HUES48 (cell line): ENCODE results near the gene NEK4.

Source experiments
- H3K27ac ChIP-seq: one replicate; pipeline ENCODE4 v1.7.0; 2013; ENCODE audit warnings: low read depth, low read length, inconsistent platforms
- H3K27me3 ChIP-seq: 2 replicates; pipeline ENCODE4 v1.6.1; 2013; ENCODE audit warnings: mild to moderate bottlenecking, low read length; ENCODE audit not compliant: control insufficient read depth, insufficient read depth
- H3K36me3 ChIP-seq: 2 replicates; pipeline ENCODE4 v1.6.1; 2013; ENCODE audit warnings: low read length; ENCODE audit not compliant: control insufficient read depth, insufficient read depth
- H3K4me1 ChIP-seq: 2 replicates; pipeline ENCODE4 v1.6.1; 2013; ENCODE audit warnings: mild to moderate bottlenecking, low read length; ENCODE audit not compliant: control insufficient read depth, insufficient read depth
- H3K4me3 ChIP-seq: 2 replicates; pipeline ENCODE4 v1.5.1; 2013; ENCODE audit warnings: mild to moderate bottlenecking, low read depth, low read length
- H3K9ac ChIP-seq: 2 replicates; pipeline ENCODE4 v1.6.1; 2013; ENCODE audit warnings: mild to moderate bottlenecking, low read depth, low read length, moderate library complexity
- H3K9me3 ChIP-seq: 2 replicates; pipeline ENCODE4 v1.6.1; 2013; ENCODE audit warnings: low read length; ENCODE audit not compliant: control insufficient read depth, insufficient read depth

Gene NEK4

DNA sequence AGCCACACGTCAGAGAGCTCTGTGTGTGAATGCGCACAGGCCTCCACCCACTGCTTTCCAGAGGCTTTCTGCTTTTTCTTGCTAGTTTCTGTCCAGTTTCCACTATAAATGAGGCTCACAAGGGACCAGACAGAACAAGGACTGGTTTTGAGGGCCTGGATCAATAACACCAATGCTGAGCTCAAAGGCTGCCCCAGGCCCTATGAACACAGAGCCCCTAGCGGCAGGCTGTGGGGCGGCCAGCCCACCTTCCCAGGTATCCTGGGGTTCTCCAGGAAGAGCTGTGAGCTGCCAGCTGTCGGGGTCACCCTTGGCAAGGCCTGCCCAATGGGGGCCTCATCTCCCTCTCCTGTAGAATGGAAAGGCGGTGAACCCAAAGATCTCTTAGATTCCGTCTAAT lies 21.7 kb upstream of the NEK4 start:
- Histone ChIP-seq H3K4me1 (no peaks in the 10 kb centered on the region), H3K36me3 (no peaks in the 10 kb centered on the region), H3K9ac (no peak overlapping the region)

GRCh38 chr3:52791928-52792327 lies 21.2 kb upstream of the NEK4 start:
- no peak overlapping the region for H3K4me3 ChIP-seq
- H3K9ac ChIP-seq: no peak overlapping the region
- H3K27ac ChIP-seq: no peak overlapping the region
- no peaks in the 10 kb centered on the region for H3K27me3 ChIP-seq
- no peaks in the 10 kb centered on the region for H3K36me3 ChIP-seq
- H3K4me1 ChIP-seq: no peaks in the 10 kb centered on the region
- no peaks in the 10 kb centered on the region for H3K9me3 ChIP-seq

More for the DNA sequence above, 21.7 kb upstream of the NEK4 start:
- Histone ChIP-seq H3K4me3 (no peak overlapping the region), H3K9me3 (no peaks in the 10 kb centered on the region), H3K27ac (no peak overlapping the region), H3K27me3 (no peaks in the 10 kb centered on the region)

DNA sequence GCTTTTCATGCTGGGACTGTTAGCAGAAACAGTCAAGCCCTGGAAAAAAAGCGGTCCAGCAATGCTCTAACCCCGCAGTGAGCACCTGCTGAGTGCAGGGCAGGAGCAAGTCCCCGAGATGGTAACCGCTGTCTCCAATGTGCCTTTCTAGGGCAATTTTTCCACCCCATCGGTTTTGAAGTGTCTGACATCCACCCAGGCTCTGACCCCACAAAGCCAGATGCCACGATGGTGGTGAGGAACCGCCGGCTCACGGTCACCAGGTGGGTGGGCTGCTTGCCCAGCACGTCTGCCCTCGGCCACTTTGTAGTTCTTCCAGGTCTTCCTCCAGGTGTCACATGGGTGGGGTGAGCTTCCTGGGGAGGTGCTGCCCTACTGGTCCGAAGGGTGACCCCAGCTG lies 20.6 kb upstream of the NEK4 start:
- Histone ChIP-seq H3K27ac (no peak overlapping the region), H3K27me3 (no peaks in the 10 kb centered on the region), H3K9me3 (no peaks in the 10 kb centered on the region), H3K4me3 (no peak overlapping the region), H3K36me3 (no peaks in the 10 kb centered on the region), H3K9ac (no peak overlapping the region), H3K4me1 (no peaks in the 10 kb centered on the region)

DNA sequence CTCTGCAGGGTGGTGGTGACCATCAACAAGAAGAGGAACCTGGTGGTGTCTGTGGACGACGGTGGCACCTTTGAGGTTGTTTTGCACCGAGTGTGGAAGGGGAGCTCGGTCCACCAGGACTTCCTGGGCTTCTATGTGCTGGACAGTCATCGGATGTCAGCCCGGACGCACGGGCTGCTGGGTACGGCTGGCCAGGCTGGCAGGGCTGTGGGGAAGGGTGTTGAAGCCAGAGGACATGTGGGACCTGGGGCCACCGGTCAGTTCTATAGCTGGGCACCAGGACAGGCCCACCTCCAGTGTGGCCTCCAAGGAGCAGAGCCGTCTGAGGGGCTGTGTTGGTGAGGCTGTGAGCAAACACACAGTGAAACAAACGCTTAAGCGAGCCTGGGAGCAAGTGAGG lies 20.0 kb upstream of the NEK4 start:
- Histone ChIP-seq H3K4me1 (no peaks in the 10 kb centered on the region), H3K27ac (no peak overlapping the region), H3K27me3 (no peaks in the 10 kb centered on the region), H3K9me3 (no peaks in the 10 kb centered on the region), H3K4me3 (no peak overlapping the region), H3K36me3 (no peaks in the 10 kb centered on the region), H3K9ac (no peak overlapping the region)

DNA sequence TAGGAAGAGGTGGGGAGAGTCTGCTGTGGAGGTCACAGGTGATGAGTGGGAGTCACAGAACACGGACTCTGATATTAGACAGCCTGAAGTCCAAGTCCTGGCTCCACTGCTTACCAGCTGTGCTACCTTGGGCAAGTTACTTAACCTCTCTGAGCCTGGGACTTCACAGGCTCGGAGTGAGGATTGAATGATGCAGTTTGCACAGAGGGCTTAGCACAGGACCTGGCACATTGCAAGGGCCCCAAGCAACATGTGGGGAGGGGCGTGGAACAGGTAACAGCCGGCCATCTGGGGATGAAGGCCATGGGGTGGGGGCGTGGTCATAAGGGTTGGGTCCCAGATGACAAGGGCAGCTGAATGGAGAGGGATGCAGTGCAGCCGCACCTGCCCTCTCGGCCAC lies 19.6 kb upstream of the NEK4 start:
- H3K9ac ChIP-seq: no peak overlapping the region
- H3K27me3 ChIP-seq: no peaks in the 10 kb centered on the region
- H3K36me3 ChIP-seq: no peaks in the 10 kb centered on the region
- H3K4me1 ChIP-seq: no peaks in the 10 kb centered on the region
- no peak overlapping the region for H3K4me3 ChIP-seq
- H3K27ac ChIP-seq: no peak overlapping the region
- no peaks in the 10 kb centered on the region for H3K9me3 ChIP-seq

DNA sequence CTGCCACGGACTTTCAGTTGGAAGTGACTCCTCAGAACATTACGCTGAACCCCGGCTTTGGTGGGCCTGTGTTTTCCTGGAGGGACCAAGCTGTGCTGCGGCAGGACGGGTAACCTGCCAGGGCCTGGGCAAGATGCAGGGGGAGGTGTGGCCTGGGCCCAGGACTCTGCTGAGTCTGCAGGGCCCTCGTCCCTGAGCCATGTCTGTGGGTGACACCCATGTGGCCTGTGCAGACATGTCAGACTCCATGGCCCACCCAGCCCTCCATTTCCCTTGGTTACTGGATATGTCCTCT lies 19.0 kb upstream of the NEK4 start:
- Histone ChIP-seq H3K9me3 (no peaks in the 10 kb centered on the region), H3K9ac (no peak overlapping the region), H3K4me3 (no peak overlapping the region), H3K27me3 (no peaks in the 10 kb centered on the region), H3K27ac (no peak overlapping the region), H3K36me3 (no peaks in the 10 kb centered on the region), H3K4me1 (no peaks in the 10 kb centered on the region)

DNA sequence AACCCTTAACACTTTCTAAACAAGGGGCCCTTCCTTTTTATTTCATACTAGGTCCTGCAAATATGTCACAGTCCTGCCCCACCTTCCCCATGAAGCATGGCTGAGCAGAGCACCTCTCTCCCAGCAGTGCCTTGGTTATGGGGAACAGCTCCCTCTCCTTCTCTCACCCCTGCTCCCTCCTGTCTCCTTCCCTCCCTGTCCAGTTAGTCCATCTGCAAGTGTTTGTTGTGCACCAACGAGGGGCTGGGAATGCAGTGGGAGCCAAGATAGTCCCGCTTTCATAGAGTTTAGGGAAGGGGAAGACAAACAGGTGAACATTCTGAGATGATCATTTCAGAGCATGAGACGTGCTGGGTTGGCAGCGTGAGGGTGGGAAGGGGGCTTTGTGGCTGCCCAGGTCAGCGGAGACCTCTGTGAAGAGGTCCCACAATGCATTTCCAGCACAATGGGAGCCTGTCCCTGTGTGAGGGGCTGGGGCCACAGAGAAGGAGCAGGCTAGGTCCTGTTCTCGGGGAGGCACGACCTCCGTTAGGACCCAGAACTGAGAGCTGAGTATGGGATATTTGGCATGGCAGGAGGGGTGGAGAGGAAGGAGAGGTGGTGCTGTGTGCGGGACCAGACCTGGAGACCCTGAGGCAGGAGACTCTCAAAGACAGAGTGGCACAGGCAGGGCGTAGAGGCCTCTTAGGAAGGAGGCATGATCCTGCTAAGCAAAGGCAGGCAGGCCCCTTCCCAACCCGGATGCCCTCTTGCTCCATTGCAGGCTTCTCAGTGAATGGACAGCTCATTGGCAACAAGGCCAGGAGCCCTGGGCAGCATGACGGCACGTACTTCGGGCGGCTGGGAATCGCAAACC lies 18.4 kb upstream of the NEK4 start:
- no peak overlapping the region for H3K4me3 ChIP-seq
- H3K27ac ChIP-seq: no peak overlapping the region
- H3K4me1 ChIP-seq: no peaks in the 10 kb centered on the region
- H3K36me3 ChIP-seq: no peaks in the 10 kb centered on the region
- H3K9me3 ChIP-seq: no peaks in the 10 kb centered on the region
- H3K27me3 ChIP-seq: no peaks in the 10 kb centered on the region
- no peak overlapping the region for H3K9ac ChIP-seq

DNA sequence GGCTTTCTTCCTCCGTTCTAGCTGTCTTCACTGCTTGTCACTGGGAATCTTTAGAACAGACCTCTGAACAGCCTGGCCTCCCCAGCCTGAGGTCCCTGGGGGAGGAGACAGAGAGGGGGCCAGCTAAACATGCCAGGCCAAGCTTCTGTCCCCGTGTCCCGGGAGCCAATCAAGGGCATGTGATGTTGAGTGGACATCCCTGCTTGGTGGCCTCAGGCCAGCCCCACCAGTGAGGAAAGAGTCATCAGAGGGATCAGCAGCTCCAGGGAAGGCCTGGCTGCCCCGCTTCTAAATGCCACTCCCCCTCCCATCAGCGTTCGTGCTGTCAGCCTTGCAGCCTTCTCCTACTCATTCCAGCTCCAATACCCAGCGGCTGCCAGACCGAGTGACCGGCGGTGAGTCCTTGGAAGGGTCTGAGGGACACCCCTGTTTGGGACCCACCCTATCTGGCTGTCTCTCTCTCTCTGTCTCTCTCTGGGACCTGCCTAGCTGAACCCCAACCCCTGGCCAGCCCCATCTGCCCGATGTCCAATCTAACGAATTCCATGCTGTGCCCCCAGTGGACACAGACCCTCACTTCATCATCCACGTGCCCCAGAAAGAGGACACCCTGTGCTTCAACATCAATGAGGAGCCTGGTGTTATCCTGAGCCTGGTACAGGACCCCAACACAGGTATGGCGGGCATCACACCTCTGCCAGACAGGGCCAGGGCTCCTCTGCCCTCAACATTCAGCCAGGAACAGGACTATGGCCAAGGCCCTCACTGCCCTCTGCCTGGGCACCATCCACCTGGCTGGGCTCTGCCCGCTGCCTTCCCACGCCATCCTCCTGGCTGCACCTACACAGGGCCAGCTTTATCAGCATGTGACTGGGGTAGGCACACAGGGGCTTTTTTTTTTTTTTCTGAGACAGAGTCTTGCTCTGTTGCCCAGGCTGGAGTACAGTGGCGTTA lies 17.2 kb upstream of the NEK4 start:
- no peak overlapping the region for H3K9ac ChIP-seq

GRCh38 chr3:52787246-52787645 lies 16.5 kb upstream of the NEK4 start:
- Histone ChIP-seq H3K9ac (no peak overlapping the region), H3K9me3 (no peaks in the 10 kb centered on the region), H3K27ac (no peak overlapping the region), H3K4me1 (no peaks in the 10 kb centered on the region), H3K36me3 (no peaks in the 10 kb centered on the region), H3K27me3 (no peaks in the 10 kb centered on the region), H3K4me3 (no peak overlapping the region)

More for the DNA sequence above, 17.2 kb upstream of the NEK4 start:
- H3K36me3 ChIP-seq: no peaks in the 10 kb centered on the region
- H3K9me3 ChIP-seq: no peaks in the 10 kb centered on the region
- no peak overlapping the region for H3K4me3 ChIP-seq
- no peak overlapping the region for H3K27ac ChIP-seq
- no peaks in the 10 kb centered on the region for H3K27me3 ChIP-seq
- H3K4me1 ChIP-seq: no peaks in the 10 kb centered on the region

GRCh38 chr3:52786330-52787215 lies 15.8 kb upstream of the NEK4 start:
- Histone ChIP-seq H3K4me1 (no peaks in the 10 kb centered on the region), H3K9me3 (no peaks in the 10 kb centered on the region), H3K36me3 (no peaks in the 10 kb centered on the region), H3K27ac (no peak overlapping the region), H3K9ac (no peak overlapping the region), H3K4me3 (no peak overlapping the region), H3K27me3 (no peaks in the 10 kb centered on the region)
